GM18868 (cell line): ENCODE data around the gene SEMA3C.

Source experiments
- ATAC-seq: cut with Tn5 transposase; IDR thresholded peaks from one replicate; pipeline ENCODE4 v1.9.1; 2021; ENCODE audit warnings: mild to moderate bottlenecking, moderate library complexity; ENCODE audit not compliant: unreplicated experiment

Gene SEMA3C

DNA sequence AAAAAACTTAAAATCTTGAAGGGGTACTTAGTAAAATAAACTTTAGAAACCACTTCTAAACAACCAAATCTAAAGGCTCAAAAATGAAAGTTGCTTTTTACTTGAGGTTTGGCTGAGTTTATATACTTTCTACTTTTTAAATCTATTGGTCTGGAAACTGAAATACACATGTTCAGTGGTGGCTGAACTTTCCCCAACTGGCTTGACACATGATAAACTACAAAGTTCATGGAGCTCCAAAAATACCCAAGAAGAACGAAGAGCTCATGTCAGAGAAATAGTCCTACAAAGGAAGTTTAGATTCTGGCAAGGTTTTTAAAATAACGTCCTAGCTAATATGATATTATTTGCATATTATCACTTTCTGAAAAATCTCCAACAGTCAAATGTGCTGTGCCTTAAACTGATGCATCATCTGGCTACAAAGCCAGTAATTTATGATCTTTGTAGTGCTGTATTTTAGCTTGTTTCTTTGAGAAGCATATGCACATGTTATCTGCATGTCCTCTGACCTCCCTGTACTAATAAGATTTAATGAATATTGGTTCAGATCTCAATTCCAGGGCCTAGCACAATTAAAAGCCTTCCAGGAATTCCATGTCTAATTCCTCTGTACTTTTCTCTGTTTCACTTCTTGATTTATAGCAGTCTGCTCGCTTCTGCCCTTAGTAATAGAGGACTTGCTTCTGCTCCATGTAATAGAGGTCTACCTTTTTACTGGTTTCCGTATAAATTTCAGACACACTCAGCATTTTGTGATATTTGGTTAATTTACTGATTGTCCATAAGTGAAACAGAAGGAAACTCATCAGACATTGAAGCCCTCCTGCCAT is 28.2 kb downstream of the SEMA3C start:
- ATAC-seq = no peak

DNA sequence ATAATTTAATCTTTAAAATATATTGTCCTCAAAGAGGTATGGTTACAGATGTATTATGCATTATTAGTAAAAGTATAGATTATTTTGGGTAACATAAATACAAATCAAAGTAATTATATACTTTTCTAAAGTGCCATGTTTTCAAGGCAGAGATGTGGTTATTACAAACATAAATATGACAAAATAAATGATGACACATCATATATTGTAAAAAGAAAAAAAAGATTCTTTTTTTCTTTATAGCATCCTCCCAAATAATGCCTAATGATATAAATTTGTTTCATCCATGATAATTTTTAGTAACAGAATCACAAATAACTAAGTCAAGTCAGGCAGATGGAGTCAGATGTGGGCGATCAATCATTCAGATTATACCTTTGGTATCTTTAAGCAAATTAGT is 29.3 kb downstream of the SEMA3C start:
- no peak for ATAC-seq

DNA sequence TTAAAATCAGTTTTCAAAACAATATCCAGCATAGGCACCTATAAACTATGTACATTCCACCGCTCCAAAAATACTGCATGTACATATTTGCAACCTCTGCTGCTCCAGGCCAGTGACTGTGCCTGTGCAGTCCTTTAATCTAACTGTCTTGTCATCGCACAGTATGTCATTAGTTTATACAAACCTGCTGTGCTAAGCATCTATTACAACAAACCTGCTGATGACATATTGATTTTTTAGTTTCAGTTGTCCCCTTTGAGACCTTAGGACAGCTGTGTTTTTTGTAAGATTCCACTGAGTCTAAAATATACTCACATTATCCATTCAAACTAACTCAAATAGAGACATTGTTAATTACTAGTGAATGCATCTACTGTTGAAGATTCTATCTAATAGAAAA is 33.1 kb downstream of the SEMA3C start:
- ATAC-seq = no peak

GRCh38 chr7:80884511-80885195 is 34.2 kb downstream of the SEMA3C start:
- no peak for ATAC-seq

GRCh38 chr7:80883154-80884025 is 35.5 kb downstream of the SEMA3C start:
- no peak for ATAC-seq

GRCh38 chr7:80882213-80882801 is 36.5 kb downstream of the SEMA3C start:
- no peak for ATAC-seq

DNA sequence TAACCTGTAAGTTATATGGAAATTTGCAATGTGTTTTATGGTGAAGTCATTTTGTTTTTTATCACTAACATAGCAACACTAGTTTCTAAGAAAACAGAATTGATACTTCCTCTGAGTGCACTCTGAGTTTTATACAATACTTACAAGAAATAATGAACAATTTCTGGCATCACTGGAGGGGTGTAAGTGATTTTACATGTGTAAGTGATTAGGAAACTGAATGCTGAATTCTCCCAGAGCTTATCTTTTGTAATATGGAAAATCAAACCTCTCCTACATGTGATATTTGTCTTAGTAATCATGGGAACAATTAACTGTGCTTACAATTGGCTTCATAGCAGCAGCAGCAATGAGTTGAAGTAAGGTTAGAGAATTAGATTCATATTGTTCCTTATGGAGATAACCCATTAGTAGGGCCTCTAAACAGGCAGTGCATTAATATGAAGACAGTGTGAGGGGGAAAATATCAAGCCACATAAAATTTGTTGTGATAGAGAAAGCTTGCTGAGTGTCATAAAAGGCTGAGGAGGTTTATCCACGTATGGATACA is 37.4 kb downstream of the SEMA3C start:
- no peak for ATAC-seq

GRCh38 chr7:80879849-80880248 is 39.0 kb downstream of the SEMA3C start:
- no peak for ATAC-seq

- ATAC-seq = no peak
Measured at GRCh38 chr7:80876894-80877414, 41.9 kb downstream of the SEMA3C start.

GRCh38 chr7:80875537-80876120 is 43.2 kb downstream of the SEMA3C start:
- ATAC-seq = no peak

- no peak for ATAC-seq
Measured at GRCh38 chr7:80873140-80873539, 45.7 kb downstream of the SEMA3C start.

DNA sequence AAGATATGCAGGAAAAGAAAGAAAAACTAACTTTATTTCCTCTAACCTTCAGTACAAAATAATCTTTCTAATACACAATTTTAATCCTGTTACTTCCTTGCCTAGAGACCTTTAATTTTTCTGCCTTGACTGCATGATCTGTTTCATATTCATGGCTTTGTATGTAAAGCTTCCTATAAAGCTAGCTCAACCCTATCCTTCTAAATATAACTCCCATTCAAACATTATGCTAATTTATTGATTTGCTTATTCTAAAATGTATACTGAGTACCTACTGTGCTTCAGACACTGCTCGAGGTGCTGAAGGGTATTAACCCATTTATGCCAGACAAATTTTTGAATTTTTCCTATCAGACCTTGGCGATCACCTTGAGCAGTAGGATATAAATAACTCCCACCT is 47.6 kb downstream of the SEMA3C start:
- ATAC-seq = no peak

DNA sequence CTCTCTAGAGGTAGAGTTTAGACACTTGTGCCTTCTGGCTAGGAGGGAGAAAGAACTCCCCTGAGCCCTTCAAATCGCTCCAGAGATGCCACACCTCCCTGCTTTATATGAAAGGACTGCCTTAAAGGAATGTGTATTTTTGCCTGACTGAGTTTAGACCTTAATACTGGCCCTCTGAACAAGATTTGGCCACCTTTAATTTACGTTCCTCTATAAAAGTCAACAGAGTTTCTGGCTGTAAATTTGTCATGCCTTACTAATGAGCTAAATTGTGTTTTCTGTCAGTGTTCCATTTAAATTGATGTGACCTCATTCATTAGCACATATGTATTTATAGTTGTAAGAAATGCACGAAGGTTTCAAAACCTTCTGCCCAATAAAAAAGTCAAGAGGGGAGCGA is 48.0 kb downstream of the SEMA3C start:
- ATAC-seq = no peak

- ATAC-seq = no peak
Measured at GRCh38 chr7:80869821-80870751, 48.8 kb downstream of the SEMA3C start.

- ATAC-seq = no peak
Measured at GRCh38 chr7:80869106-80869784, 49.6 kb downstream of the SEMA3C start.

DNA sequence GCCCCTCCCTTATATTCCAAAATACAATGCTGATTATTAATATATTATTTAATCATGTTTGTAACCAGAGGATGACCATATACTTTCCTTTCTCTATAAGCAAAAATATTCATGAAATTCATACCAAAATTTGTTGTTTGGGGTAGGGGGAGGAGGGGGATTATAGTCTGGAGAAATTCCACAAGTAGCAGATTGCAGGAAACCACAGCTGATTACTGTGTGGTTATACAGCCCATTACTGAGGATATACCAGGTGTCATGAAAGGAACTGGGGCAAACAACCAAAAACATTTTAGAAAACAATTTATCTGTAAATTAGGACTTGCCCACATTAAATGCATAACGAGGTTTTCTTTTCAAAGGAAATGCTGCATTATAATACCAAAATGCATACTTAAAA is 50.3 kb downstream of the SEMA3C start:
- no peak for ATAC-seq

DNA sequence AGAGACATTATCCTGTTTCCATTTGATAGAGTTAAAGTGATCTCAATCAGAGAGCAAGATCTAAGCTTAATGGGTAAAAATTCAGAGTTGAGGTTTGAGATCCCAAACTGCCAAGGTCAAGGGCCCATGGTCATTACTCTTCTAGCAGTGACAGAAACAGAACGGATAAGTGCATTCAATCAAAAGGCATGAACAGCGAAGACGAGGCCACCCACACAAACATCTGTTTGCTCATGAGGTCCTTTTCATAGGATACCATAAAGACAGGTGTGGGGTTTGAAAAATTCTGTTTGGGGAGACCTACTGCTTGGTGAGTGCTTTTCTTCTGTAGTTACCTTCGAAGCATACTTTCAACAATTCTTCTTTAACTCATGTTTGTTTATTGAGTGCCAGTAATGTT is 58.3 kb downstream of the SEMA3C start:
- ATAC-seq = no peak

- ATAC-seq = peak; percentile 32
Measured at GRCh38 chr7:80859272-80859970, 59.4 kb downstream of the SEMA3C start.
